ENCODE results near the gene HAUS2.
"Not testable (repeated sequence)": the region's sequence is repeated elsewhere in the genome, so short reads cannot be mapped to it uniquely, and the experiment has no call there.

Gene HAUS2

DNA sequence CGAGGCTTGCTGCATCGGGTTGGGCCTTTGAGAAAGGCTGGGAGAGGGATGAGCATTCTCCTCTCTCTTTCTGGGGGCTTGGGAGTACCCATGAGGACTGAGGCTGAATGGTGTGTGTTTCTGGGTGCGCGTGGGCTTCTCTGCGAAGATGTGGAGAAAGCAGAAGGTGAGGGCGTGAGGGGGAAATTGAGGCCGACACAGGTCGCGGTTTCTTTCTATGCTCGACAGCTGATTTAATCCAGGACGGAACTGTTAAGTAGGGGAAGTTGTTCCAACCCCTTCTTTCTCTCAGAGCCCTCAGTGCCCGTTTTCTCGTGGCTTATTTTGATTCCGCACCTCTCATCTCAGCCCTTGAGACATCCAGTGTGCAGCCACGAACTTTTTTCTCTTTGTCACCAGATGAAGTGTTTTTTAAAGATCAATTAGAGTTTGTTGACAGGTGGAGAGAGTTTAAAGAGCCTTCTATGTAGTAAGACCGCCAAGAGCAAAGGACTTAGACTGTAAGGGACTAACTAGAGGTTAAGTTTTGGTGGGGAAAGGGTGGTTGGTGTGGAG is 27.5 kb downstream of the HAUS2 start:
- DNase-seq: no peak

DNA sequence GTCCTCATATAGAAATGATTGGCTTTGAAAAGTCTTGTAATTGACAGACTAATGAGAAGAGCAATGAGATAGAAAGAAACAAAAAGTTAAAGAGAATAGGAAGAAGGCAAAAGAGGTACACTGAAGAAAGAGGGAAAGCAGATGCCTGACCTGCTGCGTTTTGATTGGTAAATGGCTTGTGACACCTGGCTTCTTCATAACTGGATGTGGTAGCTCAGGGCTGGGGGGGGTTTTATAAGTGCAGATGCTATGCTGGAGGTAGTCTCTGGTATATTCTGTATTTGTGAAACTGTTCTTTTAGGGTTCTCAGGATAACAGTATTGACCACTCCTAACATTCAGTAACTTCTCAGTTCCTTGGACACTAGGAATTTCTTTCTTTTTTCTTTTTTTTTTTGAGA is 28.1 kb downstream of the HAUS2 start:
- DNase-seq: no peak

DNA sequence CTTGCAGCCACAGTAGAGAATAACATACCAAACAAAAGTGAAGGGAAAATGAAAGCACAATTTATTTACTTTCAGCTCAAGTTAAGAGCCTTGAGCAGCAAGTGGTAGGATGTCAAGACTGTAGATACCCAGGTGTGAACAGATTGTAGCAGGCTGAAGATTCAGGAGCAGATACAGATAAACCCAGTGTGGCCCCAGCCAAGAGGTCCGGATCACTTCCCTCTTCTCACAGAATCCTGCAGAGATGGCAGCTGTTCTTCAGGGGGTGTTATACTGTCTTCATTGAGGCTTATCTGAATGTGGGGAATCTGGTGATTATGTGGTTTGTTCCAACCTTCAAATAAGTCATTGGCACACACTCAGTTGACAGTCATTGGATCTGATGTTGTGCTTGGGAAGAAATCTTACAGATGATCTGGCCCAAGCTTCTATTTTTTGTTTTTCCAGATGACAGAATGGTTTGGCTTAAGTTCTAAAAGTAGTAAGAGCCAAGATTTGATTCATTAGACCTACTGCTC is 28.9 kb downstream of the HAUS2 start:
- no peak for DNase-seq

DNA sequence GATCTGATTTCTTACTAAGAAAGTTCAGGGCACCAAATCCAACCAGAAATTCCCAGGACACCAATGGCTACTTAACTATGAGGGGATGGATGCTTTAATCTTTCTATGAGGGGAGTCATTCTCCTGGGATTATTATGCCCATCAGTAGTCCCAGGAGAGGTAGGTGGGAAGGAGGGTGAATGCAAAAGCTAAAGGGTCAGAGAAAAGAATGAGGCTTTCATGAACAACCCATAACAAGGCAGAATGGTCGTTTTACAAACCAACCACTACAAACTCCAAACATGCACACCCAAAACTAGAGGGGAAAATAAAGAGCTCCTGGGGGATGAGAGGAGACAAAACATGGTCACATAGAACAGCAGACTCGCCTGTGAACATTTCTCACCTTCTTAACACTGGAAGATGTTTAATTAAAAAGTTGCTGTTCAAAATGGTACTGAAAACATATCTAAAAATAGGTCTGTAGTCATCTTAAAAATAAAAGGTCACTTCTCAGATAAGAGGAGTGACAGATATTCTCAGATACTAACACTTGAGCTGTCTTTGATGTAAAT is 30.4 kb downstream of the HAUS2 start:
- no peak for DNase-seq

DNA sequence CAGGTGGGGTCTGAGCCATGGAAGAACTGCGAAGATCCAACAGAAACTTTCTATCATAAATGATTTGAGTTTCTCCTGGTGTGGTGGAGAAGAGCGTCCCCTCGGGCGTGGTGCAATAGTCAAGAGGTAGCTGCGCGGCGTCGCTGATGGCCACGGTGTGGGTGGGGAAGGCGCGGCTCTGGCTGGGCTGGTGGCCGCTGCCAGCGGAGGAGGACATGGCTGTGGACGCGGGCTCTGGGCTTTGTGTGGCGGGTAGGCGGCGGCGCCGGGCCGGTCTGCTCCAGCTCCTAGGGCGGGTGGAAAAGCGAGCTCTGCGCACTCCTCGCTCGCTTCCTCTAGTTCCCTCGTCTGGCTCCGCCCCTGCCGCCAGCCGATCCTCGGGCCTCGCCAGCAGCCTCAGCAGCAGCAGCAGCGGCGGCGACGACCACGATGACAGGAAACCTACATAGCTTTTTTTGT is 32.7 kb downstream of the HAUS2 start:
- DNase-seq: no peak

DNA sequence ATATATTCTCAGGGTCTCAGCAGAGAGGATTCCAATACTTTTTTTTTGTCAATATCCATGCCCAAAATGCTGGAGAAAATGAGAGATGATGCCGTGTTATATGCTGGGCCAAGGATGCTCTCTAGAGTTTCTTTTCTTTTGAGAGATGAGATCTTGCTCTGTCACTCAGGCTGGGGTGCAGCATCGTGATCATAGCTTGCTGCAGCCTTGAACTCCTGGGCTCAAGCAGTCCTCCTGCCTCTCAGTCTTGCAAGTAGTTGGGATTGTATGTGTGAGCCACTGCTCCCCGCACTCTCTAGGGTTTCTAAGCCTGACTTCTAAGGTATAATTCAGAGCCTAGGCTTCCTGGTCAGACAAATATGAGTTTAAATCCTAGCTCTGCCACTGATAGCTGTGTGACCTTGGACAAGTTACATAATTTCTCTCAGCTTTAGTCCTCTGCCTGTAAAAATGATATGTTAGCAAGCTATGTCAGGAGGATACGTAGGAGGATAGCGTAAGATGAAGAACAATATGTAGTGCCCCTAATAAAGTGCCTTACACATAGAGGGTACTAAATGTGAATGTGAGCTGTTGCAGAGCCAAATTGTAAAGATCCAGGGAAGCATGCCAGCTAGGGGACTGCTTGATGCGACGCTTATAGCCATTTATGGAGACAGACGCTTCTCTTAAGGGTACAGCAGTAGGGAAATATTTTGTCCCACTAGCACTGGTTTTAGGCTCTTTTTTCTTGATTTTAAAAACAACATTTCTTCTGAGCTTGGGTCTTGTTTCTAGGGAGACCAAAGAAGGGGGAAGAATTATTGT is 34.1 kb downstream of the HAUS2 start:
- DNase-seq: no peak

DNA sequence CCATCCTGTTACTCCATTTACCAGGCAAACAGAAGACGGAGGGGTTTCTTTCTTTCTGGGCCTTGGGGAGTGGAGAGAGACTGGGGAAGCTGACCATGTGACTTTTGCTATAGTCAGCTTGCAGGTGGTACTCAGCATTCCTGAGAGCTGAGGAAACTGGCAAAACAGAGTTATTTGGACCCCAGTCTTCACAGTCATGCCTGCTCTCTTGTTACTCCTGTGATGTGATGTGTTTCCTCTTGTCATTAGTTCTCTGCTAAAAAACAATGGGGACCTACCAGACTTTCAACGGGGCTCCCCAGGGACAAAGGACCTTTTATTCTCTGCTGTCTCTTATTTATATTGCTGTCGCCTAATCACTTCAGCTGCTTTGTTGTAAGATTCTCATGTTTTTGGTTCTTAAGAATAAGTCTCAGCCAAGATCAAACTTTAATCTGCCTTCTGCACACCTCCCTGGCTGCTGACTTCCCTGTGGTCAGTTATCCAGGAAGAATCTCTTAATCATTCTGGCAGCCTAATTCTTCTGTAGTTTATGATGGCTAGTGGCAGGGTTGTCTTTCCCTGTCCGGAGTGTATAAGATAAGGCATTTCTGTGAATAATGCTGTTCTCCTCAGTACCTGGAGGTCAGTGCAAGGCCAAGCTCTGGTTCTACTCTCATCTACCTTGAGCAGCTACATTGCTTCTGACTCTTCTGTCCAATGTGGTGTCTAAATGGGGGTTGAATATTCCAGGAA is 35.6 kb downstream of the HAUS2 start:
- DNase-seq: no peak

DNA sequence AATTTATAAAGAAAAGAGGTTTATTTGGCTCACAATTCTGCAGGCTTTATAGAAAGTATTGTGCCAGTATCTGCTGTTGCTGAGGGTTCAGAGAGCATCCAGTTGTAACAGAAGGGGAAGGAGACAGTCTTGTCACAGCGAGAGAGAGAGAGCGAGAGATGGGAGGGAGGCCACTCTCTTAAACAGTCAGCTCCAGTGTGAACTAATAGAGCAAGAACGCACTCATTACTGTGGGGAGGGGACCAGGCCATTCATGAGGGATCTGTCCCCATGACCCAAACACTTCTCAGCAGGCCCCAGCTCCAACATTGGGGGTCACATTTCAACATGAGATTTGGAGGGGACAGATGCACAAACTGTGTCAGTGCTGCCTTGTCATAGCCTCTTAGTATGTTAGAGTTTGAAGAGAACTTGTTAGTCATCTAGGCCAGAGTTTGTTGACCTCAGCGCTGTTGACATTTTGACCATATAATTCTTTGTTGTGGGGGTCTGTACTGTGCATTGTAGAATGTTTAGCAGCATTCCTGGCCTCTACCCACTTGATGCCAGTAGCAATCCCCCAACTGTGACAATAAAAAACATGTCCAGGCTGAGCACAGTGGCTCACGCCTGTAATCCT is 42.1 kb downstream of the HAUS2 start:
- no peak for DNase-seq

DNA sequence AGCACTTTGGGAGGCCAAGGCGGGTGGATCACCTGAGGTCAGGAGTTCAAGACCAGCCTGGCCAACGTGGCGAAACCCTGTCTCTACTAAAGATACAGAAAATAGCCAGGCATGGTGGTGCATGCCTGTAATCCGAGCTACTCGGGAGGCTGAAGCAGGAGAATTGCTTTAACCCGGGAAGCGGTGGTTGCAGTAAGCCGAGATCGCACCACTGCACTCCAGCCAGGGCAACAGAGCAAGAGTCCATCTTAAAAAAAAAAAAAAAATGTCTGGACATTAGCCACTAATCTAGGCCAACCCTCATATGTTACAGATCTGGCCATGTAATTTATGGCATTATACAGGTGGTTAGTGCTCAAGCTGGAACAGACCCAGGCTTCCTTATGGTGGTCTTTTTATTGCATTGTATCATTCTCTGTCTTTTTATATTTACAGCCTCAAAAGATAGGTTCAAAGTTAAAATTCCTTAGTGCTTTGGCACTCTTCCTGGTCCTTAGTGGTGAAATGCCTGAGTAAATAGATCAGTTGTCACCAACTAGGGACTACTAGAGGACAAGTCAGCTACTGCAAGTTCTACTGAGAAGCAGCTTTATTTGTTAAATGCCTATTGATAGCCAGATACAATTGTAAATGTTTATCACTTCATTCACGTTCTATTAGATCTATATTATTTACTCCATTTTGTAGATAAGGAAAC is 42.7 kb downstream of the HAUS2 start:
- no peak for DNase-seq

DNA sequence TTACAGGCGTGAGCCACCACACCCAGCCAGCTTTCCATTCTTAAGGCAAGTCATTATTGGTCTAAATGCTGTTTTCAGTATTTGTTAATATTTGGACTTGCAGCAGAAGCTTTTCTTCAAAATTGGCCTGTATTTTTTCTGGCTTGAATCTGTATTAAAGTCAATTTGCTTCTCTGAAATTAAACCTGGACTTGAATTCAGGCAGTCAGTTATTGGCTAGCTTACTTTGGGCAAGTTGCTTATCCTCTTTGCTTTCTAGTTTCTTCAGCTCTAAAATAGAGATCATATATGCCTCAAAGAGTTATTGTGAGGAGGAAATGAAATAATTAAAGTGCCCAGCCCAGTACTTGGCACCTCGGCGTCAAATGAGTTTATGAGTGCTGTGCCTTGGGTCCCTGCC is 44.1 kb downstream of the HAUS2 start:
- no peak for DNase-seq

DNA sequence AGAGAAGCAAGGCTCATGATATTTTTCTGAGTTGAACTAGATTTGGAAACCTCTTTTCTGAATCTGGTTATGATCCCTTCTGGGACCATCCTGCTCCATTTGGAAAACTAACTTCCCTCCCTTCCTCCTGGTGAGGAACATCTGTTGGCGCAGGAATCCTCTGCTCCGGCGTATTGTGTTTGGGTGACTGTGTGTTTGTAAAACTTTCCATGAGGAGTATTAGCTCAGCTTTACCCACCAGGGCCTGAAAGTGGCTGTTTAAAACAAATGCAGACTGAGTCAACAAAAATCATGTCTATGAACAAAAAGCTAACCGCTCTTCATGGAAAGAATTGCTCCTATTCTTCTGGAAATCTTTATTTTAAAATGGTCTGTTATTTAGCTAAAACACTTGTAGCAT is 44.5 kb downstream of the HAUS2 start:
- DNase-seq: no peak

DNA sequence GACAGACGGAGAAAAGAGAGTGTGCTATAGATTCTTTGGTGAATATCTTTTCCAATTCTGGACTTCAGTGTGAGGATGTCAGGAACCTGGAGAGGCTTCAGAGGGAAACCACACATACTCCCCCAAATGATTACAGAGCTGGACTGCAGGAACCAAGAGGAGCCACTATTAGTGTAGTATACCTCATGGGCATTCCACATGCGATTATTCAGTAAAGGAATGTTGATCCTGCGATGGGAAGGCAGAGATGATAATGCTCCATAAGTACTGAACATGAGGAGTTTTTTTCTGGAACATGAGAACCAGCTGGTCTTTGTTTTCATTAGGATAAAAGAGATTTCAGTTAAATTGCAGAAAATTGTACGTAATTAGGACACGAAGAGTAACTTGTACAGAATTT is 45.5 kb downstream of the HAUS2 start:
- DNase-seq: no peak

DNA sequence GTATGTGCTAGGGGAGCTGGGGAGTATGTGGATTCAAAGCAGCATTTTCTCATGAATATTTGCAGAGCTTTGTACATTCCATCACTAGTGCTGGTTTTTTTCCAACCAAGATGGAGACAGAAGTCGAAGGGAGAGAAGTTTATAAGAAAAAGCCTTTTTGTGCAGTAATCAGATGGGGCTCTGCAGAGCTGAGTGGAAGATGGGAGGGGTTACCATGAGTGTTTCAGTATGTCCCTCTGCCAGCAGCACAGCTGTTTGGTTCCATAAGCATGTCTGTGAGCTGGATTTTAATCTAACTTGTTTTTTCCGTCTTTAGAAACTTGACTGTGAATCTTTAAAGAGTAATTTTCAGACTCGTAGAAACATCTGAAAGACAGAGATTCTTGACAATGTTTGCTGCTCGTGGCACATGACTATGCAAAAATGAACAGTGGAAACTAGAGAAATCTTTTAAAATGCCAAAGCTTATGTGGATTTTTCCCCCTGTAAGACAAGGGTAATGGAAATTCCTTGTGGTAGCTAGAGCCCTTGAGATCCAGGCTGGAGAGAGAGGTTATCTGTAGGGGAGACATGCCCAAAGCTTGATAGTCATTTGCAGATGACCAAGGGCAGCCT is 47.1 kb downstream of the HAUS2 start:
- no peak for DNase-seq

DNA sequence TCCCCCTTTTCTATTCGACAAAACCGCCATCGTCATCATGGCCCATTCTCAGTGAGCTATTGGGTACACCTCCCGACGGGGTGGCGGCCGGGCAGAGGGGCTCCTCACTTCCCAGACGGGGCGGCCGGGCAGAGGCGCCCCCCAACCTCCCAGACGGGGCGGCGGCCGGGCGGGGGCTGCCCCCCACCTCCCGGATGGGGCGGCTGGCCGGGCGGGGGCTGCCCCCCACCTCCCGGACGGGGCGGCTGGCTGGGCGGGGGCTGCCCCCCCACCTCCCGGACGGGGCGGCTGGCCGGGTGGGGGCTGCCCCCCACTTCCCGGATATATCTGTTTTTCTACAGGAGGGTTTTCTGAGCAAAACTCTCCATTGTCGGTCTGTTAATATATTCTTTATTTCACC is 52.7 kb downstream of the HAUS2 start:
- DNase-seq: not testable (repeated sequence)

DNA sequence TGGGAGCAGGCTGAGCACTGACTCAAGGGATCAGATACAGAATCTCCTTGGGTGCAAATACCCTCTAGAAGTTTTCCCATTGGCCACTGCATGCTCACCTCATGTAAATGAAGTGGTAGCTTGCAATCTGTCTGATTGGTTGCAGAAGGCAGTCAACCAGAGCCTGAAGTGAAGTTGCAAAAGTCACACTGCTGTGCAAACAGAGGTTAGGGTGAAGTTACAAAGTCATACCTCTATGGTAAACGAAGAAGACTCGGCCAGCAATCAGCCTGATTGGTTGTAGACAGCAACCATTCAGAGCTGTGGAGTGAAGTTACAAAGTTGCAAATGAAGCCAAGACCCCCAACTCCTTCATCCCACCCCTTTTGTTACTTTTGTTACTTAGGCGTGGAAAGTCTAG is 53.9 kb downstream of the HAUS2 start:
- DNase-seq: no peak

DNA sequence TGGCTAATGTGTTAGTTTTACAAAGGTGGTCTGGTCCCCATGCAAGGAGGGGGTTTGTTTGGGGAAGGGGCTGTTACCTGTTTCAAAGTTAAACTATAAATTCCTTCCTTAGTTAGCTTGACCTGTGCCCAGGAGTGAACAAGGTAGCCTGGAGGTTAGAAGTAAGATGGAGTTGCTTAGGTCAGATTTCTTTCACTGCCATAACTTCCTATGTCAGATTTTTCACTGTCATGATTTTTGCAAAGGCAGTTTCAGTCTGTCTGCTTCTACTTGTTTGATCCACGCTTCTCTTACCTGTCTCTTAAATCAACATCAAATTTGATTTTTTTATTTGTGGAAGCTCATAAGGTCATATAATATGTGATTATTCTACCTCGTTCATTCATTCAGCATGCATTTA is 55.3 kb downstream of the HAUS2 start:
- no peak for DNase-seq

DNA sequence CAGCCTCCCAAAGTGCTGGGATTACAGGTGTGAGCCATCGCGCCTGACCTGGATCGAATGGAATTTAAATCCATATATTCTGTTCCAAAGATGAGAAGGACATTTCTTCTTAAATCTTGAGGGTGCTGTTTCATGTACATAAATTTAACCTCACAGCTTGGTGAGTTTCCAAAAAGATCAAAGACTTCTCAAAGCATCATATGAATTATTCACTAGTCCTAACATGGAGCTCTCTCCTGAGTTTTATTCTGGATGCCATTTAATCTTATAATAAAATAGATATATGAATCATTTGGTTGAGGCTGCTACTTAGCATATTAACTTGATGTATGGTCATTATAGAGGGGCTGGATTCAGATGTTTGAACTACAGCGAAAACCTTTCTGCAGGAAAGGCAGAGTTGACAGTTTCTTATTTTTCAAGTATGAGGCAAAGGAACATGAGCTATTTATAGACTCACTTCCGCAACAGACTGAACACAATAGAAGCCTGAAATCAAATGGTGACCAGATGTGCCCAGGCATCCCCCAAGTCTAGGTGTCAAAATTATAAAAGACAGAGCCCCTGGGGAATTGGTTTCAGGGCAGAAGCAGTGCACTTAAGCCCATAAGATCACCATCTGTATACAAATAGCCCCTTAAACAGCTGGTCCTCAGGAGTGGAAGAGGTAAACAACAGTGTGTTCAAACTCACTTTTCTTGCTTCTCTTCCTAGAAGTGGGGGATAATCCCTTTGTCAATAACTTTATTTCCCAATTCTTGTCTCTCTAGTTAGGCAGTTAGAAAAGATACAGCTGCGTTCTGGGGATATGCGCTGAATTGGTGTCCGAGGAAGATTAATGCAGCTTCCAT is 56.5 kb downstream of the HAUS2 start:
- no peak for DNase-seq

DNA sequence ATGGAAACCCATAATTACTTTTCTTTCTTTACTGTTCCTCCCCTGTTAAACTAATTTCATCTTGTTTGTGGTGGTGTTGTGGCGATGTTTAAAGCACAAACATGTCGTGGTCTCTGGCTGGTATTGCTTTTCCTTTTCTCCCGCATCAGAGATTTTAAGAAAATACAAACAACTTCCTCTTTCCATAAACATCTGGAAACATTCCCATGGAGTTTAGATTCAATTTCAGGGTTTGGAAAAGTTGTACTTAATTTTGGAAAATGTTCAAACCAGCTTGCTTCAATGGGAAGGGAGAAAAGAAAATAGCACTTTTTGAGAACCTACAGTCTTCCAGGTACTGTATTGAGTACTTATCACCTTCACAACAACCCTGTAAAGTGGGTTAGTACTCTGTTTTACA is 57.2 kb downstream of the HAUS2 start:
- DNase-seq: no peak

DNA sequence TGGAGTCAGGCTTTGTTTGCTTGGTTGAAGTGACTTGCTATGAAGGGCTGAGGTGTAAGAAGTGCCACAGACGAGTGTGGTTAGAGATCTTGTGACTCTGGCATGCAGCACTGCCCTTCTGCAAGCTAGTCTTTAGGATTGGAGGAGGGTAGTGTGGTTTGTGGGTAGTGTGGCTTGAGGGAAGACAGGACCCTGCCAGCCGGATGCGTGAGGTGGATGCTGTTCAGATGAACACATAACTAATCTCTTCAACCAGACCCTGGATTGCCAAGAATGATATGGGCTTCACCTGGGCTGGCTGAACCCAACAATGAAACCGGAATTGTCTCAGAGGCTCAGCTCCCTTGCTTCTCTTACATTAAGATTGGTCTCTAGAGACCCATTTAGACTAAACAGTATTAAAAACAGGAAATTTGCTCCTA is 59.5 kb downstream of the HAUS2 start:
- no peak for DNase-seq

DNA sequence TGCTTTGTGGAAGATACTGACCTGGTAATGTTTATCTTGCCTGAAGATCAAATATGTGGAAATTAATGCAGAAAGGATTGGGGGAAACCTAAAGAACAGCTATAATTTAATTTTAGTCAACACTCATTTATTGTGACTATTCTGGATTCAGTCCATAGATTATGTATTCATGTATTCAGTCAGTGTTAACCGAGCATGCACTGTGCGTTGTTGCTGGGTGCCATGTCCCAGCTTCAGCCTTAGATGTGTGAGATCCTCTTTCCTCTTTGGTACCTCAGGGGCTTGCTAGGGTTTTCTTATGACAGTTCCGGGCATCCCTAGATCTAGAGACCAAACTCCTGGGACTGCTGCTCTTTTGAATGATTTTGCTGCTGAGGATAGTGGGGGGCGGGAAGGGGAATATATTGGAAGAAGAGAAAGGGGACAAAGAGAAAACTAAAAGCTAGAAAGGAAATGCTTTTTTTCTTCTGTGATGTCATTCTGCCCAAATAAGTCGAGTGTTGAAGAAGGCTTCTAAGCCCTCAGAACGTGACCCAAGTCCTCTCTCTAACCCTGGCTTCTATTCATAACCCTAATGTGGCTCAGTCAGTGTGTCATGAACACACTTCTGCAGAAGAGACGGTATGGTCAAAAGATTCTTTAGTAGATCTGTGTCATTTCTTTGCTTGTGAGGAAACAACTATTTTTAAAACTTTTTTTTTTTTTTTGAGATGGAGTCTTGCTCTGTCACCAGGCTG is 60.3 kb downstream of the HAUS2 start:
- DNase-seq: no peak
